Osteocyte (in vitro differentiated cells): ENCODE measurements around the gene RABL6. TPM values are rescaled to one million over a fixed set of nuclear protein-coding genes. Genes with fewer than 3 reads are reported as not detected.
A peak's percentile ranks its signal among the peaks of the same experiment; 100 is the strongest.
"Not testable (repeated sequence)": the region's sequence is repeated elsewhere in the genome, so short reads cannot be mapped to it uniquely, and the experiment has no call there.

ENCODE experiments used
- DNase-seq: peaks from one replicate; pipeline ENCODE4 v3.0.0; 2021; ENCODE audit warnings: mixed read lengths; ENCODE audit not compliant: unreplicated experiment; ENCODE audit errors: extremely low spot score
- H3K27ac Mint-ChIP-seq: one replicate; pipeline ENCODE4 v1.8.0; 2021; ENCODE audit warnings: mild to moderate bottlenecking, mixed read lengths; ENCODE audit not compliant: unreplicated experiment
- H3K27me3 Mint-ChIP-seq: one replicate; pipeline ENCODE4 v1.8.0; 2021; ENCODE audit warnings: mixed read lengths; ENCODE audit not compliant: unreplicated experiment
- H3K36me3 Mint-ChIP-seq: one replicate; pipeline ENCODE4 v1.8.0; 2021; ENCODE audit warnings: mixed read lengths; ENCODE audit not compliant: unreplicated experiment
- H3K4me1 Mint-ChIP-seq: one replicate; pipeline ENCODE4 v1.8.0; 2021; ENCODE audit warnings: mixed read lengths; ENCODE audit not compliant: unreplicated experiment
- H3K4me3 Mint-ChIP-seq: one replicate; pipeline ENCODE4 v1.8.0; 2021; ENCODE audit warnings: mild to moderate bottlenecking, moderate library complexity, mixed read lengths; ENCODE audit not compliant: unreplicated experiment
- H3K9me3 Mint-ChIP-seq: one replicate; pipeline ENCODE4 v1.8.0; 2021; ENCODE audit warnings: mixed read lengths; ENCODE audit not compliant: unreplicated experiment
- CTCF ChIP-seq: fragments of 200-600 bp; sonication (generic); IDR thresholded peaks from 2 replicates; pipeline ENCODE4 v1.5.0; 2021; ENCODE audit warnings: antibody characterized with exemption, mild to moderate bottlenecking, moderate library complexity
- total RNA-seq: library from RNA; stranded (reverse); gene quantifications from 2 replicates; pipeline ENCODE4 v1.2.1, GENCODE V29; 2021

Gene RABL6
- total RNA-seq, 1 donor from 2014 or later: 84.7 TPM

DNA sequence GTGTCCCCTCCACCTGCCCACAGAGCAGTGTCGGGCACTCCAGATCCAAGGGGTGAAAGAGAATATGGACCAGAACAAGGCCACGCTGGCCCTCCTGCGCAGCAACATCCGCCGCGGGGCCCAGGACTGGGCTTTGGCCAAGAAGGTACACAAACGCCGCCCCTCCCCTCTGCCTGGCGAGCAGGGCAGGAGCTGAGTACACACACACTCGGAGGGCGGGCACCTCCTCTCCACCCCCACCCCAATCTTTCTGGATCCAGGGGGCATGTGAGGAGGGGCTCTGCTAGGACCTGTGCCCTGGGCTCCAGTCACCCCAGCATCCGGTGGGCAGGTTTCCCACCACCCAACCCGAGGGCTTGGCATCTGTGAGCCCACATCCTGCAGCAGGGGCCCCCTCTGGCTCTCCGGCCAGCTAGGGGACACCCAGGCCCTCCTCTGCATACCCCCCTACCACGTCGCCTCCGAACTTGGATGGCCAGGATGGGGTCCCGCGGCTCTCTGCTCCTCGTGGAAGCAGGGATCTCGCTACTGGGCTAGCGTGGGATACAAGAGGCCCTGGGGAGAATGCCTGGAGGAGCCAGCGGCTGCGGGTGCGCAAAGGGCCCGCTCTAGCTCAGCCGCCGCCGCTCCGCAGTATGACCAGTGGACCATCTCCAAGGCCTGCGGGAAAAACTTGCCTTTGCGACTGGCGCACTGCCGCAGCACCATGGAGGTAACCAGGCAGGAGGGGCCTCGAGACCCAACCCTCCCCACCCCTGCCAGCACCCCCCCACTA, 8.5 kb upstream of the RABL6 start:
- DNase-seq: no peak
- Mint-ChIP-seq H3K27me3 (peaks cover 19% of the 10 kb centered on the region), H3K4me1 (peaks cover 24% of the 10 kb centered on the region), H3K4me3 (no peak overlapping the region), H3K9me3 (no peaks in the 10 kb centered on the region), H3K36me3 (no peaks in the 10 kb centered on the region), H3K27ac (no peak overlapping the region)
- TF ChIP-seq CTCF: no peak

DNA sequence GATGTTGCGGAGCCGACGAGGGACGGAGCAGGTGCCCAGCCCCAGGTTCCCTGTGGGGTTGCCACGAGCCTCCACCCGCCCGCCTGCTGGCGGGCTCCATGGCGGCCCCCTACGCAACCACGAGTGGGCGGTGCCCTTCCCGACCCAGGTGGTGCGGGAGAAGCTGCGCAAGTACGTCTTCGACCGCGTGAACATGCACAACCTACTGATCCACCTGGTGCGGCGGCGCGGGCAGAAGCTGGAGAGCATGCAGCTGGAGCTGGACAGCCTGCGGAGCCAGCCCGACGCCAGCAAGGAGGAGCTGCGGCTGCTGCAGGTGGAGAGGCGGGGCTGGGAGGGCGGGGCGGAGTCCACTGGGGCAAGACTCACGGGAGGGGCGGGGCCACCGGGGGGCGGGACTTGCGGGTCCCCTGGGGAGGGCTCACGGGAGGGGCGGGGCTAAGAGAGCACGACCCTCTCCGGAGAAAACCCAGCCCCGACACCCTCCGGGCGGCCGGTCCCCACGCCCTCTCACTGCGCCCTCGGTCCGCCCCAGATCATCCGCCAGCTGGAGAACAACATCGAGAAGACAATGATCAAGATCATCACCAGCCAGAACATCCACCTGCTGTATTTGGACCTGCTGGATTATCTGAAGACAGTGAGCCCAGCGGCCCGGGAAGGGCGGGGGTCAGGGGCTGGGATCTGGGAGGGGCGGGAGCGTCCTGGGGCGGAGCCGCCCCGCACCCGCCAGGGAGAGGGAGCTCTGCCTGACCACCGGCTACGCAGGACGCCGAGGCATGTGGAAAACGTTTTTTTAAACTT, 7.7 kb upstream of the RABL6 start:
- no peak for TF ChIP-seq CTCF

DNA sequence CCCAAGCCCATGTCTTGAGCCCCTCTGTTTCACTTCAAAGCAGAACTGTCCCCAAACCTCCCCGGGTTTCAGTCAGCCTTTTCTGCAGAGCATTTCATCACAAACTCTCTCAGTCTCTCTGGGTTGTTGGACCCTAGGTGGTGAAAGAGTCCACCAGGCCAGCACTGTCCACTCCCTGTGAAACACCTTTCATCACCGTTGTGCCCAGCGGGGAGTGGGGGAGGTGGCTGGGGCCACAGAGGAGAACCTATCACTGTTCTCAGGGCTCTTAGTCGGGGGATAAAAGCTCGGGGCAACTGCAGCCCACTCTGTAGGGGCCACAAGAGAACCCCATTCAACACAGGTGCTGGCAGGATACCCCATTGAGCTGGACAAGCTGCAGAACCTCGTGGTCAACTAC, 5.4 kb upstream of the RABL6 start:
- Mint-ChIP-seq H3K4me1 (peaks cover 21% of the 10 kb centered on the region), H3K9me3 (no peaks in the 10 kb centered on the region), H3K27me3 (peaks cover 13% of the 10 kb centered on the region), H3K27ac (no peak overlapping the region), H3K36me3 (no peaks in the 10 kb centered on the region), H3K4me3 (no peak overlapping the region)
- no peak for TF ChIP-seq CTCF
- no peak for DNase-seq

More for the DNA sequence above, 7.7 kb upstream of the RABL6 start:
- Mint-ChIP-seq H3K27ac (peak overlapping the region; percentile 31), H3K9me3 (no peaks in the 10 kb centered on the region), H3K4me1 (peaks cover 24% of the 10 kb centered on the region), H3K27me3 (peaks cover 19% of the 10 kb centered on the region), H3K36me3 (no peaks in the 10 kb centered on the region), H3K4me3 (peak overlapping the region; percentile 72)
- no peak for DNase-seq

DNA sequence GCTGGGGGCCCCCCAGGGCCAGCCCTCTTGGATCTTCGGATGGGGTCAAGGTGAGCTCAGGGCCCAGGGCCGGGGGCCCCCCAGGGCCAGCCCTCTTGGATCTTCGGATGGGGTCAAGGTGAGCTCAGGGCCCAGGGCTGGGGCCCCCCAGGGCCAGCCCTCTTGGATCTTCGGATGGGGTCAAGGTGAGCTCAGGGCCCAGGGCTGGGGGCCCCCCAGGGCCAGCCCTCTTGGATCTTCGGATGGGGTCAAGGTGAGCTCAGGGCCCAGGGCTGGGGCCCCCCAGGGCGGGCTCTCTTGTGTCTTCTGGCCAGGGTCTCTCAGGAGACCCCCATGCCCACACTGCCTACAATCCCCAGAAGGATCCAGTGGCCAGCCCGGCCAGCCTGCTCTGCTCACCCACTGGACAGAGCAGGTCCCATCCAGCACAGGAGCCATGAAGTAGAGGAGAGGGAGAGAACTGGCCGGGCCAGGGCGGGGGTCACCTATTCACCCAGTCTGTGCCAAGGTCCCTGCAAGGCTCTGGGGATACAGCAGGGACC, 4.7 kb upstream of the RABL6 start:
- not testable (repeated sequence) for DNase-seq, H3K27ac Mint-ChIP-seq, H3K4me3 Mint-ChIP-seq, H3K9me3 Mint-ChIP-seq, H3K36me3 Mint-ChIP-seq
- Mint-ChIP-seq H3K27me3 (peaks cover 13% of the 10 kb centered on the region), H3K4me1 (peaks cover 21% of the 10 kb centered on the region)

DNA sequence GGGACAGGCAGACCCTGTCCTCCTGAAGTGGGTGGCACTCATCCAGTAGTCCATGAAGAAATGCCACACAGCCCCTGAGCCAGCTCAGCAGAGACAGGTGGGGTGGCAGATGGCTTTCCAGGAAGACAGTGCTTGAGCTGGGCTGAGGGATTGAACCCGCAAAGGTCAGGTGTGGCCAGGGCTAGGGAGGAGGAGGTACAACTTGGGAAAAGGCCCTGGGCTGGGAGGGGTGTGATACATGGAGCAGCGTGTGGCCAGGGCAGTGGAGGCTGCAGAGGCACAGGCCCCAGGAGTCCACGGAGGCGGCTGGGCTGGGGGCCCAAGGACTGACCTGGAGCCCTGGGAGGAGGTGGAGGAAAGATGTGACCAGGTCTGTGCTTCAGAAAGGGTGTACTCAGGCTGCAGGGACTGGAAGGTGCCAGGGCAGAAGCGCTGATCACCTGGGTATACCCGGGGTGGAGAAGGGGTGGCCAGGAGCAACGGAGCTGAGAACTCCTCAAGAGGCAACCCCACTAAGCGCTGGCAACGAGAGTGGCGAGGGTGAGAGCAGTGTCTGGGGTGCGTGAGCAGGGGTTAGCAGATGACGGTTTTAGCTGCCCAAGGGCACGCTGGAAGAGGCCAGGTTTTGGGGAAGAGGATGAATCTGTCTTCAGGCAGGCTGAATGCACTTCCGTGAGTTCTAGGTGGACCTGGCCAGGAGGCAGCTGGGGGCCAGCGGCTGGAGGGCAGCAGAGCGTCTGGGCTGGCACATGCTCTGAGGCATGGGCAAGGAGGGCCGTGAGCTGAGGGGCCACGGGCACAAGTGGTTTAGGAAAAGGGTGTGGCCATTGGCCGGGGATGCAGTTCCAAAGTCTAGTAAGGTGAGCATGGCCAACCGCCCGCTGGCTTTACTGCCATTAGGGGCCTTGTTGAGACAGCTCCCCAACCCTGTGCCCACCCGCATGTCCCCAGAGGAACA, 3.9 kb upstream of the RABL6 start:
- TF ChIP-seq CTCF: no peak
- Mint-ChIP-seq H3K36me3 (no peaks in the 10 kb centered on the region), H3K27ac (no peak overlapping the region), H3K9me3 (no peaks in the 10 kb centered on the region), H3K27me3 (peaks cover 13% of the 10 kb centered on the region), H3K4me1 (peaks cover 22% of the 10 kb centered on the region), H3K4me3 (no peak overlapping the region)
- no peak for DNase-seq
